SU-DHL-6 (cell line): ENCODE measurements around the gene AUH.

ENCODE experiments used
- H2AFZ ChIP-seq: fragments of 200-600 bp; sonication (generic); 2 replicates; pipeline ENCODE4 v1.6.1; 2014; ENCODE audit warnings: low read depth, mild to moderate bottlenecking, moderate library complexity, mixed read lengths, antibody characterized with exemption, low read length; ENCODE audit not compliant: severe bottlenecking
- H3F3A ChIP-seq: fragments of 200-600 bp; shearing (Covaris generic); 2 replicates; pipeline ENCODE4 v1.6.0; 2016; ENCODE audit warnings: antibody characterized with exemption, mild to moderate bottlenecking; ENCODE audit not compliant: insufficient read depth
- H3K27ac ChIP-seq: fragments of 200-600 bp; sonication (generic); 2 replicates; pipeline ENCODE4 v1.5.1; 2016; ENCODE audit warnings: low read depth, mild to moderate bottlenecking, low read length, moderate library complexity, mixed read lengths
- H3K27me3 ChIP-seq: fragments of 200-600 bp; sonication (generic), shearing (Covaris generic); 2 replicates; pipeline ENCODE4 v1.6.0; 2014; ENCODE audit warnings: mild to moderate bottlenecking, low read length
- H3K36me3 ChIP-seq: fragments of 200-600 bp; sonication (generic); 2 replicates; pipeline ENCODE4 v1.6.1; 2014; ENCODE audit warnings: mild to moderate bottlenecking, low read length, mixed read lengths
- H3K4me2 ChIP-seq: fragments of 300-600, 200-600 bp; shearing (Covaris generic), sonication (generic); 2 replicates; pipeline ENCODE4 v1.6.0; 2014; ENCODE audit warnings: low read length, low read depth, mild to moderate bottlenecking; ENCODE audit not compliant: poor library complexity, severe bottlenecking
- H3K4me3 ChIP-seq: fragments of 200-600 bp; sonication (generic); 2 replicates; pipeline ENCODE4 v1.5.1; 2014; ENCODE audit warnings: antibody characterized with exemption, low read length, mild to moderate bottlenecking, mixed read lengths; ENCODE audit not compliant: insufficient read depth, poor library complexity, severe bottlenecking
- H3K79me2 ChIP-seq: fragments of 200-600 bp; sonication (generic); 2 replicates; pipeline ENCODE4 v1.6.1; 2014; ENCODE audit warnings: mild to moderate bottlenecking, low read length, moderate library complexity; ENCODE audit not compliant: insufficient read depth
- H3K9ac ChIP-seq: fragments of 200-600 bp; sonication (generic); 2 replicates; pipeline ENCODE4 v1.7.0; 2014; ENCODE audit warnings: mild to moderate bottlenecking, low read length
- H3K9me2 ChIP-seq: fragments of 200-600 bp; sonication (generic); replicated peaks from 2 replicates; pipeline ENCODE4 v1.6.1; 2014; ENCODE audit warnings: low read length; ENCODE audit not compliant: insufficient read depth
- H3K9me3 ChIP-seq: fragments of 200-600 bp; sonication (generic); 2 replicates; pipeline ENCODE4 v1.6.1; 2014; ENCODE audit warnings: low read length, mixed read lengths; ENCODE audit not compliant: insufficient read depth
- H4K20me1 ChIP-seq: fragments of 200-600 bp; sonication (generic); 2 replicates; pipeline ENCODE4 v1.6.1; 2014; ENCODE audit warnings: low read depth, mild to moderate bottlenecking, antibody characterized with exemption, low read length, moderate library complexity, mixed read lengths
- EZH2phosphoT487 ChIP-seq: fragments of 200-600 bp; sonication (generic), shearing (Covaris generic); conservative IDR thresholded peaks from 2 replicates; pipeline ENCODE4 v1.6.1; 2018; ENCODE audit warnings: mild to moderate bottlenecking, antibody characterized with exemption, low read length, moderate library complexity, mixed read lengths
- TF ChIP-seq, protein P1 (sequence below): fragments of 200-600 bp; sonication (generic); IDR thresholded peaks from one replicate; pipeline ENCODE4 v1.5.1; 2017; ENCODE audit warnings: antibody characterized with exemption, mild to moderate bottlenecking, low read length, moderate library complexity; ENCODE audit not compliant: insufficient read depth, poor library complexity, severe bottlenecking

AUH gene

DNA sequence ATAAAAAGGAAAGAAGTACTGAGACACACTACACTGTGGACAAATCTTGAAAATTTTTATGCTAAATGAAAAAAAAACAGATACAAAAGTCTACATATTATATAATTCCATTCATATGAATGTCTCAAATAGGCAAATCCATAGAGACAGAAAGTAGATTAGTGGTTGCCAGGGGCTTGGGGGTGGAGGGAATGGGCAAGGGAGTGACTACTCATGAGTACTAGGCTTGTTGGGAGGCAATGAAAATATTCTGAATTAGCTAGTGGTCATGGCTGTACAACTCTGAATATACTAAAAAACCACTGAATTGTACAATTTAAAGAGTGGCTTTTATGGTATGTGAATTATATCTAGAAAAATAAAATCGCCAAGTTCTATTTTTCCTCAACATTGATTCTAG, 154.9 kb downstream of the AUH start:
- Histone ChIP-seq H3K27me3 (no peaks in the 10 kb centered on the region), H3K4me3 (no peak overlapping the region), H3K9ac (no peak overlapping the region), H3K79me2 (no peaks in the 10 kb centered on the region), H3K9me3 (no peaks in the 10 kb centered on the region), H3K4me2 (no peak overlapping the region), H3K27ac (no peak overlapping the region), H2AFZ (no peak overlapping the region), H3K36me3 (no peaks in the 10 kb centered on the region), H3K9me2 (no peaks in the 10 kb centered on the region), H3F3A (no peaks in the 10 kb centered on the region), H4K20me1 (no peaks in the 10 kb centered on the region)
- no peak for TF ChIP-seq EZH2phosphoT487
- TF ChIP-seq, protein P1, sequence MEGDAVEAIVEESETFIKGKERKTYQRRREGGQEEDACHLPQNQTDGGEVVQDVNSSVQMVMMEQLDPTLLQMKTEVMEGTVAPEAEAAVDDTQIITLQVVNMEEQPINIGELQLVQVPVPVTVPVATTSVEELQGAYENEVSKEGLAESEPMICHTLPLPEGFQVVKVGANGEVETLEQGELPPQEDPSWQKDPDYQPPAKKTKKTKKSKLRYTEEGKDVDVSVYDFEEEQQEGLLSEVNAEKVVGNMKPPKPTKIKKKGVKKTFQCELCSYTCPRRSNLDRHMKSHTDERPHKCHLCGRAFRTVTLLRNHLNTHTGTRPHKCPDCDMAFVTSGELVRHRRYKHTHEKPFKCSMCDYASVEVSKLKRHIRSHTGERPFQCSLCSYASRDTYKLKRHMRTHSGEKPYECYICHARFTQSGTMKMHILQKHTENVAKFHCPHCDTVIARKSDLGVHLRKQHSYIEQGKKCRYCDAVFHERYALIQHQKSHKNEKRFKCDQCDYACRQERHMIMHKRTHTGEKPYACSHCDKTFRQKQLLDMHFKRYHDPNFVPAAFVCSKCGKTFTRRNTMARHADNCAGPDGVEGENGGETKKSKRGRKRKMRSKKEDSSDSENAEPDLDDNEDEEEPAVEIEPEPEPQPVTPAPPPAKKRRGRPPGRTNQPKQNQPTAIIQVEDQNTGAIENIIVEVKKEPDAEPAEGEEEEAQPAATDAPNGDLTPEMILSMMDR, result no peak

DNA sequence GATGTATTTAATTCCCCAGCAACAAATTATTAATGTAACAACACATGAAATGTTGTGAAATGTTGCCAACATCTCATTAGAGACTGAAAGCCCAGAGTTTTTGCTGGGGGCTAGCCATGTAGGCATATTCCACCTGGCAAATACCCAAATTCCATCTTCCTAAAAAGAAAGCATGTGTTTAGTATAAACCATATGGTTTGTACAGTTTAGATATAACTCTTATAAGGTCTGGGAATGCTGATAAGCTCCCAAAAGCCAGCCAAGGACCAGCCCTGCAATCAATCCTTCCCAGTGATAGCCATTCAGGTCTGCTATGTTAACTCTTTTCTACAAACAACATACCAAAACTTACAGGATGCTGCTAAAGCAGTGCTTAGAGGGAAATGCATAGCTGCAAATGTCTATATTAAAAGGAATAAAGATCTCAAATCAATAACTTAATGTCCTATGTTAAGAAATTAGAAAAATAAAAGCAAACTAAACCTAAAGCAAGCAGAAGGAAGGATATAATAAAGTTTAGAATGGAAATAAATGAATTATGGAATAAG, 158.9 kb downstream of the AUH start:
- H3K9me3 ChIP-seq, result no peaks in the 10 kb centered on the region
- no peaks in the 10 kb centered on the region for H3K36me3 ChIP-seq
- H3K4me2 ChIP-seq, result no peak overlapping the region
- no peaks in the 10 kb centered on the region for H3F3A ChIP-seq
- no peaks in the 10 kb centered on the region for H3K9me2 ChIP-seq
- H3K27me3 ChIP-seq, result no peaks in the 10 kb centered on the region
- H2AFZ ChIP-seq, result no peak overlapping the region
- H4K20me1 ChIP-seq, result no peaks in the 10 kb centered on the region
- TF ChIP-seq EZH2phosphoT487, result no peak
- TF ChIP-seq, protein P1, result no peak
- no peak overlapping the region for H3K4me3 ChIP-seq
- no peak overlapping the region for H3K27ac ChIP-seq
- no peak overlapping the region for H3K9ac ChIP-seq
- H3K79me2 ChIP-seq, result no peaks in the 10 kb centered on the region

DNA sequence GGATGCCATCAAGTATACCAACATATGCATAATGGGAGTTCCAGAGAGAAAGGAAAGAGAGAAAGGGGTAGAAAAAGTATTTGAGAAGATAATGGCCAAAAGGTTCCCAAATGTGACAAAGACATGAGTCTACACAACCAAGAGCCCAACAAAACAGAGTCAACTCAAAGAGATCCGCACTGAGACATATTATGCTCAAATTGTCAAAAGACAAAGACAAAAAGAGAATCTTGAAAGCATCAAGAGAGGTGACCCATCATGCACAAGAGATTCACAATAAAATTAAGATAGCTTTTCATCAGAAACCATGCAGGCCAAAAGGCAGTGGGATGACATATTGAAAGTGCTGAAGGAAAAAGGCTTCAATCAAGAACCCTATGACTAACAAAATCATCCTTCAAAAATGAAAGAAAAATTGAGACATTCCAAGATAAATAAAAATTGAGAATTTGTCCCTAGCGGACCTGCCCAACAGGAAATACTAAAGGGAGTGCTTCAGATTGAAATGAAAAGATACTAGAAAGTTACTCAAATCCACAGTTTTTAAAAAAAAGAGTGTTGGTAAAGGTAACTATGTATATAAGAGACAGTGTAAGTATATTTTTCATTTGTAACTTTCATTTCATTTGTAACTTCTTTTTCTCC, 160.9 kb downstream of the AUH start:
- no peak overlapping the region for H3K9ac ChIP-seq
- no peaks in the 10 kb centered on the region for H3F3A ChIP-seq
- no peaks in the 10 kb centered on the region for H4K20me1 ChIP-seq
- H3K9me3 ChIP-seq, result no peaks in the 10 kb centered on the region
- no peak overlapping the region for H3K4me3 ChIP-seq
- TF ChIP-seq, protein P1, result no peak
- TF ChIP-seq EZH2phosphoT487, result no peak
- H3K27ac ChIP-seq, result no peak overlapping the region
- H3K4me2 ChIP-seq, result no peak overlapping the region
- no peak overlapping the region for H2AFZ ChIP-seq
- no peaks in the 10 kb centered on the region for H3K27me3 ChIP-seq
- no peaks in the 10 kb centered on the region for H3K9me2 ChIP-seq
- H3K36me3 ChIP-seq, result no peaks in the 10 kb centered on the region
- no peaks in the 10 kb centered on the region for H3K79me2 ChIP-seq
